Smooth muscle cell (in vitro differentiated cells): ENCODE measurements around the gene CAPN9. TPM values are rescaled to one million over a fixed set of nuclear protein-coding genes. Genes with fewer than 3 reads are reported as not detected.

Experiments
- DNase-seq: peaks from one replicate; lab custom pipeline; 2025; ENCODE audit not compliant: unreplicated experiment; lab: John Stamatoyannopoulos, UW
- H2AFZ ChIP-seq: fragments of 200-600 bp; sonication (generic); 2 replicates; pipeline ENCODE4 v1.6.0; 2016; ENCODE audit warnings: antibody characterized with exemption, low read depth, mild to moderate bottlenecking
- H3F3A ChIP-seq: fragments of 200-600 bp; sonication (generic); 2 replicates; pipeline ENCODE4 v1.6.0; 2017; ENCODE audit warnings: antibody characterized with exemption, low read depth
- H3K27ac ChIP-seq: fragments of 200-600 bp; sonication (generic); 2 replicates; pipeline ENCODE4 v1.5.1; 2016; ENCODE audit warnings: low read depth, mild to moderate bottlenecking
- H3K27me3 ChIP-seq: fragments of 200-600 bp; sonication (generic); 2 replicates; pipeline ENCODE4 v1.6.1; 2016; ENCODE audit warnings: low read depth, mild to moderate bottlenecking
- H3K36me3 ChIP-seq: fragments of 200-600 bp; sonication (generic); 2 replicates; pipeline ENCODE4 v1.5.1; 2016; ENCODE audit warnings: low read depth
- H3K4me1 ChIP-seq: fragments of 200-600 bp; sonication (generic); 2 replicates; pipeline ENCODE4 v1.5.1; 2016; ENCODE audit warnings: low read depth
- H3K4me2 ChIP-seq: fragments of 200-600 bp; sonication (generic); 2 replicates; pipeline ENCODE4 v1.6.0; 2016; ENCODE audit warnings: mild to moderate bottlenecking
- H3K4me3 ChIP-seq: fragments of 200-600 bp; sonication (generic); 2 replicates; pipeline ENCODE4 v1.5.1; 2016; ENCODE audit warnings: mild to moderate bottlenecking
- H3K79me2 ChIP-seq: fragments of 200-600 bp; sonication (generic); 2 replicates; pipeline ENCODE4 v1.6.0; 2016; ENCODE audit warnings: low read depth, mild to moderate bottlenecking
- H3K9ac ChIP-seq: fragments of 200-600 bp; sonication (generic); 2 replicates; pipeline ENCODE4 v1.6.0; 2016; ENCODE audit warnings: low read depth
- H3K9me3 ChIP-seq: fragments of 200-600 bp; sonication (generic); replicated peaks from 2 replicates; pipeline ENCODE4 v1.5.1; 2016; ENCODE audit warnings: low read depth
- H4K20me1 ChIP-seq: fragments of 200-600 bp; sonication (generic); 2 replicates; pipeline ENCODE4 v1.6.0; 2016; ENCODE audit warnings: low read depth
- CTCF ChIP-seq: fragments of 200-600 bp; sonication (generic); IDR thresholded peaks from 2 replicates; pipeline ENCODE4 v1.5.1; 2017; ENCODE audit warnings: borderline replicate concordance, mild to moderate bottlenecking, antibody characterized with exemption; ENCODE audit not compliant: insufficient read depth, poor library complexity, severe bottlenecking
- WGBS: methylation state at CpG from one replicate; pipeline ENCODE4 v1.1.7; 2016; ENCODE audit warnings: low lambda C conversion rate; 5-methylcytosine and 5-hydroxymethylcytosine counted together
- polyA plus RNA-seq: library from polyadenylated mRNA; unstranded; fragments of >200 nt; fragmentation: Nextera tagmentation; extraction: Ambion mirVana; gene quantifications from 2 replicates; pipeline ENCODE4 v1.2.1, GENCODE V29; 2016
- total RNA-seq: library from RNA; depleted of rRNA; stranded (reverse); fragments of >200 nt; gene quantifications from 2 replicates; pipeline ENCODE4 v1.2.3, GENCODE V29; 2014

The CAPN9 gene
- total and polyA plus RNA-seq, 2 experiments from 2014 or later: not detected

- DNase-seq: no peak
- no peaks in the 10 kb centered on the region for H3K36me3 ChIP-seq
- H2AFZ ChIP-seq: no peak overlapping the region
- no peak overlapping the region for H3K27ac ChIP-seq
- H3F3A ChIP-seq: no peaks in the 10 kb centered on the region
- H3K4me3 ChIP-seq: no peak overlapping the region
- no peaks in the 10 kb centered on the region for H3K27me3 ChIP-seq
- H3K9ac ChIP-seq: no peak overlapping the region
- no peak overlapping the region for H3K4me2 ChIP-seq
- no peaks in the 10 kb centered on the region for H4K20me1 ChIP-seq
- no peak for TF ChIP-seq CTCF
- WGBS: 78% methylated on average over 2 of the region's 2 CpGs
- H3K9me3 ChIP-seq: no peaks in the 10 kb centered on the region
- H3K4me1 ChIP-seq: no peaks in the 10 kb centered on the region
- no peaks in the 10 kb centered on the region for H3K79me2 ChIP-seq
Observed at GRCh38 chr1:230785636-230786384, 38.6 kb downstream of the CAPN9 start.

- Histone ChIP-seq H3K27me3 (peaks cover 4% of the 10 kb centered on the region), H3K4me2 (no peak overlapping the region), H3K79me2 (no peaks in the 10 kb centered on the region), H3K27ac (no peak overlapping the region), H4K20me1 (no peaks in the 10 kb centered on the region), H3K36me3 (no peaks in the 10 kb centered on the region), H3K4me3 (no peak overlapping the region), H3F3A (no peaks in the 10 kb centered on the region), H2AFZ (no peak overlapping the region), H3K9ac (no peak overlapping the region), H3K4me1 (no peaks in the 10 kb centered on the region), H3K9me3 (no peaks in the 10 kb centered on the region)
- DNase-seq: no peak
- TF ChIP-seq CTCF: no peak
- whole genome bisulfite sequencing: 91% methylated on average over 3 of the region's 3 CpGs
Observed at GRCh38 chr1:230786385-230786753, 39.2 kb downstream of the CAPN9 start.

DNA sequence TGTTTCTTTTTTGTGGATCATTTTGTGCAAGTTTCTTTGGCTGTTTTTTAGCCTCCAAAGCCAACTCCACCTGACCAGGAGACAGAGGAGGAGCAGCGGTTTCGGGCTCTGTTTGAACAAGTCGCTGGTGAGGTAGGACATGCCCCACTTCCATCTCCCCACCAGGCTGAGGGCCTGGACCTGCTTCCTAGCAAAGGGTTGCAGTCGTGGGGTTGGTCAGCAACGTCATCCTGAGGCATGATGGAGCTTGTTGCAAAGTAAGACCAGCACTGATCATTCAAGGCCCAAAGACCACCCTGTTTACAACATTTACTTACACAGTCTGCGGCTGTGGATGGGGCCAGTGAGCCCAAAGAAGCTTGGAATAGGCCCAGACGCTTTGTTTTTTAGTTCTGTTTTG lies 40.3 kb downstream of the CAPN9 start:
- Histone ChIP-seq H4K20me1 (no peaks in the 10 kb centered on the region), H3K4me3 (no peak overlapping the region), H2AFZ (no peak overlapping the region), H3K9ac (no peak overlapping the region), H3K4me2 (no peak overlapping the region), H3K36me3 (no peaks in the 10 kb centered on the region), H3K9me3 (no peaks in the 10 kb centered on the region), H3K27me3 (peaks cover 4% of the 10 kb centered on the region), H3K79me2 (no peaks in the 10 kb centered on the region), H3K27ac (no peak overlapping the region), H3K4me1 (no peaks in the 10 kb centered on the region), H3F3A (no peaks in the 10 kb centered on the region)
- TF ChIP-seq CTCF: no peak
- 88% methylated on average over 7 of the region's 7 CpGs for WGBS
- DNase-seq: no peak
